RWPE1 (cell line): ENCODE measurements around the gene SMIM5.
"Not testable (repeated sequence)": the region's sequence is repeated elsewhere in the genome, so short reads cannot be mapped to it uniquely, and the experiment has no call there.

Experiments
- CTCF ChIA-PET: fragments of 350-600 bp; sonication (Branson Sonifier 250); formaldehyde crosslinking; extraction: SDS; loops from one replicate; lab custom pipeline; 2021; lab: Yijun Ruan, JAX
- POLR2A ChIA-PET: fragments of 400-600 bp; formaldehyde crosslinking; extraction: SDS; loops from one replicate; lab custom pipeline; 2020; ENCODE audit warnings: antibody characterized with exemption; ENCODE audit not compliant: low non-redundant PET; lab: Yijun Ruan, JAX
- DNase-seq: peaks from one replicate; pipeline ENCODE4 v3.0.0; 2012; ENCODE audit warnings: low spot score
- H3K27ac ChIP-seq: fragments of 450-650 bp; 2 replicates; pipeline ENCODE4 v1.5.1; 2017
- CTCF ChIP-seq: fragments of 450-650 bp; conservative IDR thresholded peaks from 2 replicates; pipeline ENCODE4 v1.5.1; 2017; ENCODE audit warnings: low read depth, mild to moderate bottlenecking

The SMIM5 gene

GRCh38 chr17:75589919-75590303, 43.3 kb upstream of the SMIM5 start:
- ChIA-PET CTCF (interaction anchor here (0.7 to 3.7 kb wide), 4 partner anchors 11 to 209 kb away, joined by 4 to 29 read pairs (median 7); partner anchors contain the start of gene SMIM5), POLR2A (interaction anchor here (0.6 kb wide), 1 partner anchor 31 kb away, joined by 4 read pairs; no protein-coding TSS in a partner anchor)
- no peak for DNase-seq
- TF ChIP-seq CTCF, result no peak
- peak overlapping the region; percentile 77 for H3K27ac ChIP-seq

- ChIA-PET CTCF (interaction anchor here (1.0 to 3.7 kb wide), 3 partner anchors 11 to 85 kb away, joined by 4 to 29 read pairs (median 10); partner anchors contain the start of gene SMIM5), POLR2A (interaction anchor here (0.6 kb wide), 1 partner anchor 30 kb away, joined by 4 read pairs; no protein-coding TSS in a partner anchor)
- peak overlapping the region; percentile 77; the same call in 1 of the 2 replicates for H3K27ac ChIP-seq
- no peak for DNase-seq
- no peak for TF ChIP-seq CTCF
Observed at GRCh38 chr17:75590314-75590761, 42.9 kb upstream of the SMIM5 start.

- DNase-seq, result no peak
- CTCF ChIA-PET, result interaction anchor here (1.0 to 3.7 kb wide), 3 partner anchors 10 to 86 kb away, joined by 4 to 29 read pairs (median 10); partner anchors contain the start of gene SMIM5
- POLR2A ChIA-PET, result no interaction called here
- H3K27ac ChIP-seq, result peak overlapping the region; percentile 77
- no peak for TF ChIP-seq CTCF
Observed at GRCh38 chr17:75590849-75591721, 42.1 kb upstream of the SMIM5 start.

- no peak overlapping the region for H3K27ac ChIP-seq
- no peak for DNase-seq
- no peak for TF ChIP-seq CTCF
- ChIA-PET CTCF (interaction anchor here (3.7 kb wide), 1 partner anchor 10 kb away, joined by 29 read pairs; no protein-coding TSS in a partner anchor), POLR2A (no interaction called here)
Observed at GRCh38 chr17:75591722-75592302, 41.4 kb upstream of the SMIM5 start.

GRCh38 chr17:75592348-75593020, 40.8 kb upstream of the SMIM5 start:
- ChIA-PET CTCF (no interaction called here), POLR2A (no interaction called here)
- no peak for TF ChIP-seq CTCF
- H3K27ac ChIP-seq, result peak overlapping the region; percentile 22; the same call in 1 of the 2 replicates
- no peak for DNase-seq

GRCh38 chr17:75593430-75593829, 39.8 kb upstream of the SMIM5 start:
- DNase-seq, CTCF ChIA-PET, H3K27ac ChIP-seq: not testable (repeated sequence)
- POLR2A ChIA-PET, result interaction anchor here (0.6 kb wide), 1 partner anchor 13 kb away, joined by 3 read pairs; no protein-coding TSS in a partner anchor
